ENCODE data around the gene SDHAF3.

DNA sequence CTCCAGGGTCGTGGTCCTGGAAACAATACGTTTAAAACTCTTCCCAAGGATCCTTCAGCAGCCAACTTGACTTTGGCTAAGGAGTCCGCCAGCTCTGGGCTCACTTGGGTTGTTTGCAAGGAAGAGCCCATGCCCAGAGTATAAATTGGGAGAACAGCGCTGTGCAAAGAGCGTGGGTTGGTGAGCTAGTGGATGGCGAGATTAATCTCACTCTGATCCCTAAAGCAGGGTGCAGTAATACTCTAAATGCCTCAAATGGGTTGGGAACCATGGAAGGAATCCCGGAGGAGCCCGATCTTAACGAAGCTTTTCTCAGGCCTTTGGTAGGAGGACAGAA is 495 bp upstream of the SDHAF3 start:
- TF ChIP-seq GATA2 (IDR thresholded peaks at IDR 0.05; ENCODE audit: low read depth, low read length) (no peak), GATA3 (IDR thresholded peaks at IDR 0.05; ENCODE audit: low read depth, low read length) (no peak)

Measured in SH-SY5Y (cell line).